NCI-H748 (cell line): Measurements from ENCODE around the gene ST6GALNAC1.
"Not testable (repeated sequence)": the region's sequence is repeated elsewhere in the genome, so short reads cannot be mapped to it uniquely, and the experiment has no call there.

Experiments used
- DNase-seq: peaks from one replicate; lab custom pipeline; 2025; ENCODE audit not compliant: unreplicated experiment; lab: John Stamatoyannopoulos, UW

ST6GALNAC1 gene

DNA sequence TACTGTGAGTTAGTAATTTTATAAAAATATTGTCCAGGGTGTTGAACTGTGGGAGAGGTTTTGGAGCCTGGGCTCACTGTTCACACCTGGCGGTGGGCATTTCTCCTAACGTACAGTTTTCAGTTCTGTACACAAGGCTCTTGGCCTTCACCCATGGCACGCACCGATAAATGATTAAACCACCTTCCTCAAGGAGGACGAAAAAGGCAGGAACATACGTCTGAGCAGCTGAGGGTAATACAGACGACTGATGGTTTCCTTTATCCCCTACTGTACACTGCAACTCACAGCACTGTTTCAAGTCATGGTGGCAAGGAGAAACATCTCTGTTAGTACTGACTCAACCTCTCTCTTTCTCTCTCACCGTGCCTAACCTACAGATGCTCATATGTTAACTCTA, 1.4 kb upstream of the ST6GALNAC1 start:
- no peak for DNase-seq

DNA sequence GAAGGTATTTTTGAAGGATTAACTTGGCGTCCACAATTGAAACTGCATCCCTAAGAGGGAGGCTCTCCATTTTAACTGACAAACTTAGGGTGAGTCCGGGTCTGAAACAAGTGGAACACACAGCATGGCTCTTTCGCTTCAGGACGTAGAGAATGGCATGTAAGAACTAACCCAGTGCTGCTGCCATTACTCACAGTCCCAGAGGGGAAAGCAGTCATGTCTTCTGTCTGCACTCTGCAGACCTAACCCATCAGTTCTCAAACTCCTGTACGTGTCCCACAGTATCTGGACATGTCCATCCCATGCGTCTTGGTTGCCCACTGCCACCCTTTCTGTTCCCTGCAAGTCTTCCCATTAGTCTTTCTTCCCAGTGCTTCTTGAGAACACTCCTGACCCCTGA, 563 bp downstream of the ST6GALNAC1 start:
- no peak for DNase-seq

DNA sequence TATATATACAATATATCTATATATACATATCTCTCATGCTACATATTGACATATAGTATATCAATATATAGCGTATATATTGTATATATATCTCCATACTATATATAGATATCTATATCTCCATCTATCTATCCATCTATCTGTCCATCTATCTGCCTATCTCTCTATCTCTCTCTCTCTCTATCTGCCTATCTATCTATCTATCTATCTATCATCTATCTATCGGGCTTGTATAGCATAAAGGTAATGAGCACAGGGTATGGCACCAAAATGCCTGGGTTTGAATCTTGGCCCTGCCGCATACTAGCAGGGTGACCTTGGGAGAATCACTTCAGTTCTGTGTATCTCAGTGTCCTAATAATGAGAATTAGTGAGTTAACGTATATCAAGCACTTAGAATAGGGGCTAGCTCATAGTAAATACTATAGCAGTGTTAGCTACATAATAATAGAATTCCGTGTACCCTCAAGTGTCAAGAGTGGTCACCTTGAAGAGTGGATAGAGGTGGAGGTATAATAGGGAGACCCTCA, 1.5 kb downstream of the ST6GALNAC1 start:
- no peak for DNase-seq

- DNase-seq: no peak
These were observed 2.1 kb downstream of the ST6GALNAC1 start for GRCh38 chr17:76641501-76641900.

- DNase-seq: no peak
These were observed 2.8 kb downstream of the ST6GALNAC1 start for GRCh38 chr17:76640550-76641380.

- no peak for DNase-seq
These were observed 5.3 kb downstream of the ST6GALNAC1 start for GRCh38 chr17:76638263-76638662.

DNA sequence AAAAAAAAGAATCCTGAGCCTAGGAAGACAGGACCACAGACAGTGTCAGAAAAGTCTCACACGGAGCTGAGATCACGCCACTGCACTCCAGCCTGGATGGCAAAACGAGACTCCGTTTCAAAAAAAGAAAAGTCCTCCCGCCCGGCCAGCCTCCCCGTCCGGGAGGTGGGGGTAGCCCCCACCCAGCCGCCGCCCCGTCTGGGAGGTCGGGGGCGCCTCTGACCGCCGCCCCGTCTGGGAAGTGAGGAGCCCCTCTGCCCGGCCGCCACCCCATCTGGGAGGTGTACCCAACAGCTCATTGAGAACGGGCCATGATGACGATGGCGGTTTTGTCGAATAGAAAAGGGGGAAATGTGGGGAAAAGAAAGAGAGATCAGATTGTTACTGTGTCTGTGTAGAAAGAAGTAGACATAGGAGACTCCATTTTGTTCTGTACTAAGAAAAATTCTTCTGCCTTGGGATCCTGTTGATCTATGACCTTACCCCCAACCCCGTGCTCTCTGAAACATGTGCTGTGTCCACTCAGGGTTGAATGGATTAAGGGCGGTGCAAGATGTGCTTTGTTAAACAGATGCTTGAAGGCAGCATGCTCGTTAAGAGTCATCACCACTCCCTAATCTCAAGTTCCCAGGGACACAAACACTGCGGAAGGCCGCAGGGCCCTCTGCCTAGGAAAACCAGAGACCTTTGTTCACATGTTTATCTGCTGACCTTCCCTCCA, 6.9 kb downstream of the ST6GALNAC1 start:
- not testable (repeated sequence) for DNase-seq

DNA sequence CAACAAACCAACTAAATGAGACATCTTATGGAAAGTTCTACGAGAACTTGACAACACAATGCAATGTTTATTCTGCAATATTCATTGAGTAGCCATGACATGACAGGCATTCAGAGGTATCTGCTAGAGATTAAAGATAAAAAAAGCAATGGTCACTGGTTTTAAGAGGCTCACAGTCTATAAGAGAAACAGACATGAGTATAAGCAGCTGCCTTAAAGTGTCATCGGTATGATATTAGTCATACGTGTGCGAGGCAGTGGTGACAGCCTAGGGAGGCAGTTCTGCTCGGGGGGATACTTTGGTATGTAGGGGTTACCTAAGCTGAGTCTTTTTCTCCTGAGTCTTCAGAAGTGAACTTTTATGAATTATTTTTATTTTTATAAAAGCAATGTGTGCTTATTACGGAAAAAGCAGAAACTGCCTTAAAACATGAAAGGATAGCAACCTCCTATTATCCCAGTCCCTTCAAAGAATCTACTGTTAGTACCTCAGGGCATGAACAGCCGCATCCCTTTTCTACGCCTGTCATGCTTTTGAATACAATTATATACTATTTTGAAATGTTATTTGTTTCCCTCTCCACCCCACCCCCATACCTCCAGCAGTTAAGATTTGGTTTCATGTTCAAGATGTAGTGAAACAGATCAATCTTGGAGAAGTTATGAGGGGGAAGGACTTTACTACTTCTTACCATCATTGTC, 7.7 kb downstream of the ST6GALNAC1 start:
- no peak for DNase-seq

DNA sequence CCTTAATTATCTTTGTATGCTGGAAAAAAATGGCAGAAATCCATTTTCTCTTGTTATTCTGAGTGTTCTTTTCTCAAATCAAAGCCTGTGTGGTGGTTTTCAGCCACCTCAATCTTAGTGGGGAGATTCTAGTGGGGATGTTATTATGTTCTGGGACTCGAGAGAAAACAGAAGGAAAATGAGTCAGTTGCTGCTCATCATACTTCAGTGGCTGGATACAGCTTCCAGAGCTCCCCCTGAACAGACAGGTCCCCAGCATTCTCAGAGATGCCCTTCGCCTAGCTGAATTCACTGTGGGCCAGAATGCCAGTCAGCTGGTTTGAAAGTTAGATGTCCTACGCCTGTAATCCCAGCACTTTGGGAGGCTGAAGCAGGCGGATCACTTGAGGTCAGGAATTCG, 8.5 kb downstream of the ST6GALNAC1 start:
- DNase-seq: no peak

- no peak for DNase-seq
These were observed 9.8 kb downstream of the ST6GALNAC1 start for GRCh38 chr17:76633628-76634328.

DNA sequence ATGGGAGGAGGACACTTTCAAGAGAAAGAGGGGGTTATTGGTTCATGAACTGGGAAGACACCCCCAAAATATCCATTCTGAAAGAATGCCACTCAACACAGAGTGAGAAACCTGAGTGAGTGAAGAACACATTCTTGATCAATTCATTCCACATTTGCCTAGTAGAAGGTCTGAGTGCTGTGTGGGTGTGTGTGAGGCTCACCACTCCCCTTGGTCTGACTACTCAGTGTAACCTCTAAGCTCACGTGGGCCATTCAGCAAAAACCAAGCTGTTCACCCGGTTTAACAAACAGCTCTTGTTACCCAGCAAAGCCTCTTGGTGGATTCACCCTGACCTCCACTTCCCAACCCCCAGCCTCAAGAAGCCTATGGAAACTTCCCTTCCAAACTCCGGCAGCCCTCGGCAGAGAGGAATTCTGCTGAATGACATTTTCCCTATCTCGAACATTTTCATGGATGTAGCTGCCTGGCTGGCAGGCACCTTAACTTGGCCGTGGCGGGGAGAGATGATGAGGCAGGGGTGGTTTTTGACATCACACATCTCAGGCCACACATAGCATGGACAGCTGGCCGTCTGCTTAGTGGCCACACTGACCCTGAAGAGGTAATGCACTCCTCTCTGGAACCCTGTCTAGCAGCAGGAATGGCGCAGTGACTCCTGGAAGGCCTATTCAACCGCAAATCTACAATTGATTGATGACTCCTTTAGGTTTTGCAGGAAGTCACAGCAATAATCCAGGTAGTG, 11.6 kb downstream of the ST6GALNAC1 start:
- no peak for DNase-seq

GRCh38 chr17:76630151-76630550, 13.4 kb downstream of the ST6GALNAC1 start:
- no peak for DNase-seq

DNA sequence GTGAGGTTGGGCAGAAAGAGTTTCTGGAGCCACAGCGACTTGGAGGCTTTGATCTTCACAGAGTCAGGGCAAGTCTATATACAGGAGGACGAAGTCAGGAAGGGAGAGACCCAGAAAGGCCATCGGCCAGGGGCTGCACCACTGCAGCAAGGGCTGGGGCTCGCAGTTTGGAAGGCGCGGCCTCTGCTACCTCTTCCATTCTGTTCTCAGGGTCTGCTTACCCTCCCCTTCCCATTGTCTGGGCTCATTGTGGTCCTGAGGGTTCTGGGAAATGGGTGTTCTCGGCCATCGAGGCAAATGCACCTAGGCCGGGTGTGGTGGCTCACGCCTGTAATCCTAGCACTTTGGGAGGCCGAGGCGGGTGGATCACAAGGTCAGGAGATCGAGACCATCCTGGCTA, 16.0 kb downstream of the ST6GALNAC1 start:
- DNase-seq: no peak

DNA sequence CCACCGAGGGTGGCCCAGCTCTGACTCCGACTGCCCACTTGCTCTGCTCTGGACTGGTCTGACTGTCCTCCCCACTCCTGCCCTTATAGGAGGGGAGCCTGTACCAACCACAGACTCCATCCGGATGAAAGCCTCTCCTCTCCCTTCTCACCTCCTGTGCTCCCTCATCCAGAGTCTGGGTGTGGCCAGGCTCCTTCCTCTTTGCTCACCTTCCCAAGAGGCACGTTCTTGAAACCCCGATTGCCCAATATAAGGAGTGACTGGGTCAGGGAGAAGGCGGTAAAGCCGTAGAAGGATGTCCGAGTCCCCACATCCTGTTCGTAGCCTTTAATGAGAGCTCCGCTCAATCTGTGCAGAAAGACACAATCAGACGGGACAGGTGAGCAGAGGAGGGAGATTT, 17.1 kb downstream of the ST6GALNAC1 start:
- no peak for DNase-seq

- DNase-seq: no peak
These were observed 18.1 kb downstream of the ST6GALNAC1 start for GRCh38 chr17:76625496-76625895.

DNA sequence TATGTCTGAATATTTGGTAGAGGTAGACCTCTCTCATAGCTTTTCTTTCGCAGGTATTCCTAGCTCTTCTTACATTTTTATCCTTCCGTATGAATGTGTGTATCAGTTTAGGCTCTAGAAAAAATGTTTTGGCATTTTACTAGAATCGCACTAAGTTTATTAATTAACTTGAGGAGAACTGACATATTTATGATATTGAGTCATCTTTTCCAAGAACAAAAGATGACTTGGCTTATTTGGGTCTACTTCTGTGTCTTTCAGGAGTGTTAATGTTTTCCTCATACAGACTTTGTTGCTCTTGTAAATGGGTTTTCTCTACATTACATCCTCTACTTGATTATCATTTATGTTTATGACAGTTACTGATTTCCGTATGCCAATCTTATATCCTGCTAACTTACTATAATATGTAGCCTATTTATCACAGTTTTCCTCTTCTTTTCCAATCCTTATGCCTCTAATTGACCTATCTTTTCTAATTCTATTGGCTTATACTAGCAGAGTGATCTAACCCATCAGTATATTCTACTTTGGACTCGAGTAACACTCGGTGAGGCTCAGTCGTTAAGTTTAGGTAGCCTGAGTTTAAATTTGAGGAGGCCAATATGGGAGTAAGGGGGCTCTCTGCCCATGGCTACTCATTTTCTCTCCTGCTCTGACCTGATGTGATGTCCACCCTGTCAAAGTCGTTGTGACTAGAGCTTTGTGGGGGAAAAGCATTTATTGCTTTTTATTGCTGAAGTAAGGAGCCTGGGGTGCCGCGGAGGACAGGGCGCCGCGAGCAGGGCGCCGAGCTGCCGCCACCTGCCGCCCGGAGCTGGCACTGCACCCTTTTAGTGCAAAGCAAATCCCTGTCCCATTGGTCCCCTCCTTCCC, 20.0 kb downstream of the ST6GALNAC1 start:
- peak; percentile 52 for DNase-seq

DNA sequence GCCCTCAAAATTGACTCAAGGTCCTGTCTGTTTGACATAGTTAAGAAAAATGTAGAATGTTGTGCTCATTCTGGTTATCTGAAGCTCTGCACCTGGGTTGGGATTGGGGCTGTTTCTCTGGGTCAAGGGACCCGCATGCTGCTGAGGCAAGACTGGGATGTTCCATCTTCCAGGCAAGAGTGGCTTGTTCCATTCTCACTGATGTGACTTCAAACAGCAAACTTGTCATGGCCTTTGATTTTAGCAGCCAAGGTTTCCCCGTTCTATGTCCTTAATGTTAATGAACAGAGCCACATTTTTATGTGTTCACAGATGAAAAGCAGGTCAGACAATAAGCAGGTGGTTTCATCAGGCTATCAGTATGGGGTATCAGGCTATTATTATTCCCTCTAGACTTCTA, 25.7 kb downstream of the ST6GALNAC1 start:
- DNase-seq: no peak

DNA sequence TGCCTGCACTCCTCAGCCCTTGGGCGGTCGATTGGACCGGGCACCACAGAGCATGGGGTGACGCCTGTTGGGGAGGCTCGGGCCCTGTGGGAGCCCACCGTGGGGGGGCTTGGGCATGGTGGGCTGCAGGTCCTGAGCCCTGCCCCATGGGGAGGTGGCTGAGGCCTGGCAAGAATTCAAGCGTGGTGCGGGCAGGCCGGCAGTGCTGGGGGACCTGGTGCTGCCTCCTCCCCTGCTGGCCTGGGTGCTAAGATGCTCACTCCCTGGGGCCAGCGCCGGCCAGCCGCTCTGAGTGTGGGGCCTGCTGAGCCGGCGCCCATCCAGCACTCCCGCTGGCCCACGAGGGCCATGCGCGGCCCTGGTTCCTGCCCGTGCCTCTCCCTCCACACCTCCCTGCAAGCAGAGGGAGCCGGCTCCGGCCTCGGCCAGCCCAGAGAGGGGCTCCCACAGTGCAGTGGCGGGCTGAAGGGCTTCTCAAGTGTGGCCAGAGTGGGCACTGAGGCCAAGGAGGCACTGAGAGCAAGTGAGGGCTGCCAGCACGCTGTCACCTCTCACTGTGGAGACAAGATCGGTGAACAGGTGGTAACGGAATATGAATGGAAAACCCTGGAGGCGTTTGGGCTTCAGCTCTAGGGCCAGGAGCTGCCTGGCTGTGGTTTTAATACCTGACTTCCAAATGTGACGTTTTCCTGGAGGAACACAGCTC, 28.5 kb downstream of the ST6GALNAC1 start:
- no peak for DNase-seq
